ENCODE measurements around the gene CXCL16. TPM values are rescaled to one million over a fixed set of nuclear protein-coding genes. Genes with fewer than 3 reads are reported as not detected.

The CXCL16 gene
- total and polyA plus RNA-seq, 2 of the 13 experiments (the other 11 are each of a cell fraction or from before 2014, with no cell fraction given) = 9.4 to 101 TPM

DNA sequence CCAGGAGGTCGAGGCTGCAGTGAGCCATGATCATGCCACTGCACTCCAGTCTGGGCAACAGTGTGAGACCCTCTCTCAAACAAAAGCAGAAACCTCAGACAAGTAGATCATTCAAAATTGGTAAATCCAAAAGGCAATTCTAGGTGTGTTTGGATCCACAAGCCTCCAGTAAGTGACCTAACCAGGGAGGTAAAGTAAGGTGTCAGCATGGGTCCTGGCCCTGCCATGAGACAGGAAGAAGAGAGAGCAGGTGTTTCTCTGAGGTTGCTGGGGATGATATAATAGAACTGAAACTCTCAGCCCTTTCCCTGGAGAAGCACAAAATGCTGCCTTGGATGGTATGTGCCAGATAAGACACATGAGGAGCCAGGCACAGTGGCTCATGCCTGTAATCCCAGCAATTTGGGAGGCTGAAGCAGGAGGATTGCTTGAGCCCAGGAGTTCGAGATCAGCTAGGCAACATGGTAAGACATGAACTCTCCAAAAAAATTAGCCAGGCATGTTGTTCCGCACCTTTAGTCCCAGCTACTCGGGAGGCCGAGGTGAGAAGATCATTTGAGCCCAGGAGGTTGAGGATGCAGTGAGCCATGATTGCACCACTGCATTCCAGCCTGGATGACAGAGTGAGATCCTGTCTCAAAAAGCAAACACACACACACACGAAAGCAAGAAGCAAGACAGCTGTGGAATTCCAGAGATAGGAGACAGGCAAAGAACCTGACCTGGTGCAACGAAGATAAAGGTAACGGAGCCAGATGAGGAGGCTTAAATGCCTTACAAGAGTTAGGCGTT, 38.4 kb upstream of the CXCL16 start (continued):
- TF ChIP-seq, protein P1, sequence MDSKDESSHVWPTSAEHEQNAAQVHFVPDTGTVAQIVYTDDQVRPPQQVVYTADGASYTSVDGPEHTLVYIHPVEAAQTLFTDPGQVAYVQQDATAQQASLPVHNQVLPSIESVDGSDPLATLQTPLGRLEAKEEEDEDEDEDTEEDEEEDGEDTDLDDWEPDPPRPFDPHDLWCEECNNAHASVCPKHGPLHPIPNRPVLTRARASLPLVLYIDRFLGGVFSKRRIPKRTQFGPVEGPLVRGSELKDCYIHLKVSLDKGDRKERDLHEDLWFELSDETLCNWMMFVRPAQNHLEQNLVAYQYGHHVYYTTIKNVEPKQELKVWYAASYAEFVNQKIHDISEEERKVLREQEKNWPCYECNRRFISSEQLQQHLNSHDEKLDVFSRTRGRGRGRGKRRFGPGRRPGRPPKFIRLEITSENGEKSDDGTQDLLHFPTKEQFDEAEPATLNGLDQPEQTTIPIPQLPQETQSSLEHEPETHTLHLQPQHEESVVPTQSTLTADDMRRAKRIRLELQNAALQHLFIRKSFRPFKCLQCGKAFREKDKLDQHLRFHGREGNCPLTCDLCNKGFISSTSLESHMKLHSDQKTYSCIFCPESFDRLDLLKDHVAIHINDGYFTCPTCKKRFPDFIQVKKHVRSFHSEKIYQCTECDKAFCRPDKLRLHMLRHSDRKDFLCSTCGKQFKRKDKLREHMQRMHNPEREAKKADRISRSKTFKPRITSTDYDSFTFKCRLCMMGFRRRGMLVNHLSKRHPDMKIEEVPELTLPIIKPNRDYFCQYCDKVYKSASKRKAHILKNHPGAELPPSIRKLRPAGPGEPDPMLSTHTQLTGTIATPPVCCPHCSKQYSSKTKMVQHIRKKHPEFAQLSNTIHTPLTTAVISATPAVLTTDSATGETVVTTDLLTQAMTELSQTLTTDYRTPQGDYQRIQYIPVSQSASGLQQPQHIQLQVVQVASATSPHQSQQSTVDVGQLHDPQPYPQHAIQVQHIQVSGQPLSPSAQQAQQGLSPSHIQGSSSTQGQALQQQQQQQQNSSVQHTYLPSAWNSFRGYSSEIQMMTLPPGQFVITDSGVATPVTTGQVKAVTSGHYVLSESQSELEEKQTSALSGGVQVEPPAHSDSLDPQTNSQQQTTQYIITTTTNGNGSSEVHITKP (CRISPR knock-in tag; IDR thresholded peaks at IDR 0.05; ENCODE audit: low read depth) = peak; percentile 76
- TF ChIP-seq SMAD1 (CRISPR knock-in tag; IDR thresholded peaks at IDR 0.05; ENCODE audit: borderline replicate concordance, low read depth) (no peak), ISL2 (CRISPR knock-in tag; IDR thresholded peaks at IDR 0.05) (peak; percentile 69; the same call in 1 of the 2 replicates), GATAD1 (CRISPR knock-in tag; IDR thresholded peaks at IDR 0.05) (peak; percentile 56; the same call in 1 of the 2 replicates), CEBPB (IDR thresholded peaks at IDR 0.05; ENCODE audit: borderline replicate concordance, low read depth, low read length) (peak; percentile 93), ELF3 (CRISPR knock-in tag; IDR thresholded peaks at IDR 0.05) (peak; percentile 75), HDAC1 (CRISPR knock-in tag; IDR thresholded peaks at IDR 0.05) (peak; percentile 68), ZNF260 (CRISPR knock-in tag; IDR thresholded peaks at IDR 0.05; ENCODE audit: borderline replicate concordance, low read depth) (no peak), ZNF737 (CRISPR knock-in tag; IDR thresholded peaks at IDR 0.05; ENCODE audit: borderline replicate concordance) (no peak), PHF21A (CRISPR knock-in tag; IDR thresholded peaks at IDR 0.05) (no peak; the same call in 1 of the 2 replicates), SOX5 (CRISPR knock-in tag; IDR thresholded peaks at IDR 0.05; ENCODE audit: borderline replicate concordance) (peak; percentile 76; the same call in 1 of the 2 replicates), ZNF879 (CRISPR knock-in tag; IDR thresholded peaks at IDR 0.05) (0 out of 2 replicates have a peak, but pooled peaks have one; percentile 52), MTF2 (CRISPR knock-in tag; IDR thresholded peaks at IDR 0.05; ENCODE audit: borderline replicate concordance) (no peak), GABPA (IDR thresholded peaks at IDR 0.05; ENCODE audit: low read depth, low read length) (no peak), GABPA (CRISPR knock-in tag; IDR thresholded peaks at IDR 0.05; ENCODE audit: low read depth) (no peak), CCAR2 (optimal IDR thresholded peaks at IDR 0.05; ENCODE audit: low read depth, low read length) (no peak)
- TF ChIP-seq, protein P2, sequence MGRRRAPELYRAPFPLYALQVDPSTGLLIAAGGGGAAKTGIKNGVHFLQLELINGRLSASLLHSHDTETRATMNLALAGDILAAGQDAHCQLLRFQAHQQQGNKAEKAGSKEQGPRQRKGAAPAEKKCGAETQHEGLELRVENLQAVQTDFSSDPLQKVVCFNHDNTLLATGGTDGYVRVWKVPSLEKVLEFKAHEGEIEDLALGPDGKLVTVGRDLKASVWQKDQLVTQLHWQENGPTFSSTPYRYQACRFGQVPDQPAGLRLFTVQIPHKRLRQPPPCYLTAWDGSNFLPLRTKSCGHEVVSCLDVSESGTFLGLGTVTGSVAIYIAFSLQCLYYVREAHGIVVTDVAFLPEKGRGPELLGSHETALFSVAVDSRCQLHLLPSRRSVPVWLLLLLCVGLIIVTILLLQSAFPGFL (CRISPR knock-in tag; IDR thresholded peaks at IDR 0.05) = no peak
- TF ChIP-seq, protein P3, sequence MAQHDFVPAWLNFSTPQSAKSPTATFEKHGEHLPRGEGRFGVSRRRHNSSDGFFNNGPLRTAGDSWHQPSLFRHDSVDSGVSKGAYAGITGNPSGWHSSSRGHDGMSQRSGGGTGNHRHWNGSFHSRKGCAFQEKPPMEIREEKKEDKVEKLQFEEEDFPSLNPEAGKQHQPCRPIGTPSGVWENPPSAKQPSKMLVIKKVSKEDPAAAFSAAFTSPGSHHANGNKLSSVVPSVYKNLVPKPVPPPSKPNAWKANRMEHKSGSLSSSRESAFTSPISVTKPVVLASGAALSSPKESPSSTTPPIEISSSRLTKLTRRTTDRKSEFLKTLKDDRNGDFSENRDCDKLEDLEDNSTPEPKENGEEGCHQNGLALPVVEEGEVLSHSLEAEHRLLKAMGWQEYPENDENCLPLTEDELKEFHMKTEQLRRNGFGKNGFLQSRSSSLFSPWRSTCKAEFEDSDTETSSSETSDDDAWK (CRISPR knock-in tag; IDR thresholded peaks at IDR 0.05) = no peak
- TF ChIP-seq, protein P4, sequence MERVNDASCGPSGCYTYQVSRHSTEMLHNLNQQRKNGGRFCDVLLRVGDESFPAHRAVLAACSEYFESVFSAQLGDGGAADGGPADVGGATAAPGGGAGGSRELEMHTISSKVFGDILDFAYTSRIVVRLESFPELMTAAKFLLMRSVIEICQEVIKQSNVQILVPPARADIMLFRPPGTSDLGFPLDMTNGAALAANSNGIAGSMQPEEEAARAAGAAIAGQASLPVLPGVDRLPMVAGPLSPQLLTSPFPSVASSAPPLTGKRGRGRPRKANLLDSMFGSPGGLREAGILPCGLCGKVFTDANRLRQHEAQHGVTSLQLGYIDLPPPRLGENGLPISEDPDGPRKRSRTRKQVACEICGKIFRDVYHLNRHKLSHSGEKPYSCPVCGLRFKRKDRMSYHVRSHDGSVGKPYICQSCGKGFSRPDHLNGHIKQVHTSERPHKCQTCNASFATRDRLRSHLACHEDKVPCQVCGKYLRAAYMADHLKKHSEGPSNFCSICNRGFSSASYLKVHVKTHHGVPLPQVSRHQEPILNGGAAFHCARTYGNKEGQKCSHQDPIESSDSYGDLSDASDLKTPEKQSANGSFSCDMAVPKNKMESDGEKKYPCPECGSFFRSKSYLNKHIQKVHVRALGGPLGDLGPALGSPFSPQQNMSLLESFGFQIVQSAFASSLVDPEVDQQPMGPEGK (CRISPR knock-in tag; IDR thresholded peaks at IDR 0.05) = peak; percentile 75
- TF ChIP-seq, protein P5, sequence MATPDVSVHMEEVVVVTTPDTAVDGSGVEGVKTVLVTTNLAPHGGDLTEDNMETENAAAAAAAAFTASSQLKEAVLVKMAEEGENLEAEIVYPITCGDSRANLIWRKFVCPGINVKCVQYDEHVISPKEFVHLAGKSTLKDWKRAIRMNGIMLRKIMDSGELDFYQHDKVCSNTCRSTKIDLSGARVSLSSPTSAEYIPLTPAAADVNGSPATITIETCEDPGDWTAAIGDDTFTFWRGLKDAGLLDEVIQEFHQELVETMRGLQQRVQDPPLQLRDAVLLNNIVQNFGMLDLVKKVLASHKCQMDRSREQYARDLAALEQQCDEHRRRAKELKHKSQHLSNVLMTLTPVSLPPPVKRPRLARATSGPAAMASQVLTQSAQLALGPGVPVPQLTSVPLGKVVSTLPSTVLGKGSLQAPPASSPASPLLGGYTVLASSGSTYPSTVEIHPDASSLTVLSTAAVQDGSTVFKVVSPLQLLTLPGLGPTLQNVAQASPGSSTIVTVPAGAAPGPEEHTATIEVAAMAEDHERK (CRISPR knock-in tag; IDR thresholded peaks at IDR 0.05; ENCODE audit: low read depth) = no peak

Measured in HepG2 (cell line).